GM12891 (cell line): ENCODE data around the gene ZNF664.

Experiments used
- DNase-seq: peaks from one replicate; pipeline ENCODE4 v3.0.0; 2011; ENCODE audit warnings: low spot score; ENCODE audit not compliant: insufficient read length
- FAIRE-seq: peaks from 2 replicates; lab custom pipeline; 2011; peaks lifted over from hg19 to GRCh38; lab: Jason Lieb, UNC
- PAX5 ChIP-seq: IDR thresholded peaks from 2 replicates; pipeline ENCODE4 v1.6.1; 2011; ENCODE audit warnings: low read length, moderate library complexity, mild to moderate bottlenecking; ENCODE audit not compliant: insufficient read depth, severe bottlenecking
- POLR2A ChIP-seq: IDR thresholded peaks from 2 replicates; pipeline ENCODE4 v1.6.1; 2011; ENCODE audit warnings: low read depth, low read length, control low read depth
- POLR2AphosphoS5 ChIP-seq: IDR thresholded peaks from 2 replicates; pipeline ENCODE4 v1.6.1; 2011; ENCODE audit warnings: low read depth, low read length, control low read depth
- POU2F2 ChIP-seq: IDR thresholded peaks from 2 replicates; pipeline ENCODE4 v1.6.1; 2011; ENCODE audit warnings: low read depth, mild to moderate bottlenecking, control low read depth, low read length, moderate library complexity
- SPI1 ChIP-seq: IDR thresholded peaks from 2 replicates; pipeline ENCODE4 v1.6.1; 2011; ENCODE audit warnings: low read depth, low read length, control low read depth
- TAF1 ChIP-seq: IDR thresholded peaks from 2 replicates; pipeline ENCODE4 v1.6.1; 2011; ENCODE audit warnings: low read depth, low read length, control low read depth

Gene ZNF664

DNA sequence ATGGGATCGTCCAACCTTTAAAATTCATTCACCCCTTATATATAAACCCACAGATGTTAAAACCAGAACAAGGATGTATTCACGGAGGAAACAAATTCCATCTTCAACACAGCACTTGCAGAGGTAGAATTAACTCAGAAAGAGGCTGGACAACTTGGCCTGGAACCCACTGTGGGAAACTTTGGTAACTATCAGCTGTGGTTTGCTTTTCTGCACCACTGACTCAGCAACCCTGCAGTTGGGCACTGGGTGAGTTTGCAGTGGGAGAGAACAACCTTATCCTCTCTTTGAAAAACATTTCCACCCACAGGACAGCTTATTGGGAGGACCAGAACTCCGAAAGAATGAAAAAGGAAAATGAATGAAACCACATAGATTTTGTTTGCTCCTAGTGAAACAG is 66.3 kb downstream of the ZNF664 start:
- FAIRE-seq, result no peak
- DNase-seq, result no peak
- no peak for TF ChIP-seq TAF1
- no peak for TF ChIP-seq POU2F2
- no peak for TF ChIP-seq PAX5
- TF ChIP-seq SPI1, result no peak
- no peak for TF ChIP-seq POLR2A
- no peak for TF ChIP-seq POLR2AphosphoS5

DNA sequence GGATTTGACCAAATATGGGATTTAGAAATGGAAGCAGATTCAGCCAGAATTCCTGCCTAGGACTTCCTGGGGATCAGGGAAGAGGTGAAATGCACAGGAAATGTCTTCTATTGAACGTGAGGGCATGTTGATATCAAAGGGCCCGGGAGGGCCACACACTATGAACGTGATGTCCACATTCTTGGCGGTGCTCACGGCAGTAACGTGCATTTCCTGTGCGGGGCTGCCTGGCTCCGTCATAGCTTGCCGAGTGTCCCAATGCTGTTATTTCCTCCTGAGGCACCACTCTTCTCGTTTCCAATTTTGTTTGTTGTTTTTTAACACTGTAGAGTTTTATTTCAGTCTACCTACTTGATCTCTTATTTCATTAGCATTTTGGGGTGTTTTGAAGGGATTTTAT is 67.3 kb downstream of the ZNF664 start:
- TF ChIP-seq POU2F2 (no peak), POLR2AphosphoS5 (no peak), POLR2A (no peak), PAX5 (no peak), TAF1 (no peak), SPI1 (no peak)
- FAIRE-seq (peak; percentile 5), DNase-seq (no peak)

DNA sequence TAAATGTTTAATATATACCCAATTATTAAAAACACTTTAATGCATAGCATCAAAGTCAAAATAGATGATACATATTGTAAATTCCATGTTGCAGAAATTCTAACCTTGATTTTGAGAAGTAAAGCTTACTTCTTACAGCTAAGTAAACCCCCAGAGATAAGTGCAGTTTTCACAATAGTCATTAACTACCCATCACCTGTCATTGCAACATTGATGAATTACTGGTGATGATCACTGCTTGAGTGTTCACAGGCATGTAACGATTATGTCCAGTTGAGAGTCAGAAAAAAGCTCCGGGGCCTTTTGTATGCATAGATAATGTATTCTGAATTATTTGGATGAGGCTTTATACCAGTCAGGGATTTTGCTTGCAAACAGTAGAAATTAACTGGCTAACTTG is 67.7 kb downstream of the ZNF664 start:
- no peak for TF ChIP-seq POLR2A
- no peak for TF ChIP-seq TAF1
- TF ChIP-seq POU2F2, result no peak
- no peak for TF ChIP-seq POLR2AphosphoS5
- TF ChIP-seq PAX5, result no peak
- no peak for TF ChIP-seq SPI1
- FAIRE-seq (no peak), DNase-seq (no peak)

- DNase-seq (no peak), FAIRE-seq (no peak)
- no peak for TF ChIP-seq TAF1
- no peak for TF ChIP-seq POLR2AphosphoS5
- no peak for TF ChIP-seq POLR2A
- TF ChIP-seq POU2F2, result no peak
- TF ChIP-seq SPI1, result no peak
Measured at GRCh38 chr12:124041907-124042306, 68.9 kb downstream of the ZNF664 start.

GRCh38 chr12:124044021-124044420 is 71.0 kb downstream of the ZNF664 start:
- no peak for DNase-seq
- TF ChIP-seq POLR2AphosphoS5 (no peak), POU2F2 (no peak), POLR2A (no peak), TAF1 (no peak), PAX5 (no peak), SPI1 (no peak)
- FAIRE-seq, result no peak

GRCh38 chr12:124044809-124045321 is 71.8 kb downstream of the ZNF664 start:
- DNase-seq, result no peak
- TF ChIP-seq POLR2A (no peak), POLR2AphosphoS5 (no peak), PAX5 (no peak), SPI1 (no peak), POU2F2 (no peak)
- FAIRE-seq, result no peak

- FAIRE-seq, result no peak
- no peak for DNase-seq
- no peak for TF ChIP-seq TAF1
- TF ChIP-seq POU2F2, result no peak
- no peak for TF ChIP-seq POLR2A
- no peak for TF ChIP-seq SPI1
- TF ChIP-seq POLR2AphosphoS5, result no peak
- TF ChIP-seq PAX5, result no peak
Measured at GRCh38 chr12:124045671-124046455, 72.8 kb downstream of the ZNF664 start.

DNA sequence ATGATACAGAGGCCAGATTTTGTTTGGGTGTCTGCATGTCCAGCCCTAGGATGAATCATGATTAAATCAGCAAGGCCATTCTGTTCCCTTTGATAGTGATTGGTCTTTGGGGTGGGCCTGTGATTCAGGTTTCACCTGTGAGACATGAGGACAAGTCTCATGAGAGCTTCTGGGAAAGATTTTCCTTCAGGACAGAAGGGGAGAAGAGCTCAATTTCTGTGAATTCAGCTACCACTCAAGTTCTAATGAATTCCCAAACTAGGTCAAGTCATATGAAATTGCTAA is 73.4 kb downstream of the ZNF664 start:
- no peak for TF ChIP-seq PAX5
- DNase-seq, result no peak
- no peak for FAIRE-seq

DNA sequence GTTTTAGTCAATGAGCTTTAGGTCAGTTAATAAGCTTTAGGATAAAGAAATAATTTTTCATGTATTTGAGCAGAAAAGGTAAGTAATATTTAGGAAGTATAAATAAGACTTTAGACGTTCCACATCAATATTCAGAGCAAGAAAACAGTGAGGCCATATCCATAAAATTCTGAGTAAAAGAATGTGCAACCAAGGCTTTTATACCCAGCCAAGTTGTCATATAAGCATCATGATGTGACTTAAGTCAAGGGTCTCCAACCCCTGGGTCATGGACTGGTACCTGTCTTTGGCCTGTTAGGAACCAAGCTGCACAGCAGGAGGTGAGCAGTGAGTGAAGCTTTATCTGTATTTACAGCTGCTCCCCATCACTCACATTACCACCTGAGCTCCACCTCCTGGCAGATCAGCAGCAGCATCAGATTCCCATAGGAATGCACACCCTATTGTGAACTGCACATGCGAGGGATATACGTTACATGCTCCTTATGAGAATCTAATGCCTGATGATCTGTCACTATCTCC is 74.1 kb downstream of the ZNF664 start:
- TF ChIP-seq PAX5, result no peak
- no peak for TF ChIP-seq POU2F2
- TF ChIP-seq TAF1, result no peak
- no peak for TF ChIP-seq POLR2AphosphoS5
- TF ChIP-seq POLR2A, result no peak
- TF ChIP-seq SPI1, result no peak
- FAIRE-seq (no peak), DNase-seq (no peak)

DNA sequence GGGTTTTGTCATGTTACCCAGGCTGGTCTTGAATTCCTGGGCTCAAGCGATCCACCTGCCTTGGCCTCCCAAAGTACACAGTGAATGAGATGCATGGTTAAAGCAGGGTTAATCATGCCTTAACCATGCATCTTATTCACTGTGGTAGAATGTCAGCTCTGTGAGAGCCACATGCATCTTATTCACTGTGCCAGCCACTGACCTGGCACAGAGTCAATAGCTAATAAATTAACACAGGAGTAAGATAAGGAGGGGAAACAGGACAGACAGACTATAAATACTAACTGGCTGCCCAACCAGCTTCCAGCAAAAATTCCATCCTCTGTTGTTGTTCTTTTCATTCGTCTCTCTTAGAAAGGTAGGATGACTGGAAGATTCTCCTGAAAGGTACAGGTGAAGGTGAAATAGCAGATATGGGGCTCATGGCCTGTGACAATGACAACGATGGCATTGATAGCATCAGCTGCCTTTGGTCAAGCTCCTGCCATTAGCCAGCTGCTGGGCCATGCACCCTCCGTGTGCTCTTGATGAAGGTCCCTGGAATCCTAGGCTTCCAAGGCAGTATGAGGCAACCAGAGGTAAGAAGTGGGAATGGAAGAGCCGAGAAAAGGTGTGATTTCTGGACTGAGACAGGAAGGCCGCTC is 76.6 kb downstream of the ZNF664 start:
- no peak for DNase-seq
- no peak for FAIRE-seq
- TF ChIP-seq POLR2A, result no peak
